Ovary (tissue), 9 donors: ENCODE data around the gene ADCY9. TPM values are rescaled to one million over a fixed set of nuclear protein-coding genes. Genes with fewer than 3 reads are reported as not detected.

Experiments used
- DNase-seq, 5 donors: peaks; one replicate each; pipeline ENCODE4 v3.0.0-alpha.2; 2019 to 2020
- H3K27ac ChIP-seq, 2 donors: fragments of 200-600 bp; one replicate each; pipeline versions ENCODE4 v1.5.1 to v1.8.0; 2019 to 2022
- H3K27me3 ChIP-seq: fragments of 200-600 bp; one replicate; pipeline ENCODE4 v1.8.0; 2022
- H3K36me3 ChIP-seq: fragments of 200-600 bp; sonication (generic); one replicate; pipeline ENCODE4 v1.5.1; 2019
- H3K4me1 ChIP-seq: one replicate; pipeline ENCODE4 v1.8.1; 2013; ENCODE audit warnings: mild to moderate bottlenecking, moderate library complexity; ENCODE audit not compliant: insufficient read depth
- H3K4me3 ChIP-seq: fragments of 200-600 bp; sonication (generic); one replicate; pipeline ENCODE4 v1.5.1; 2017
- H3K9me3 ChIP-seq, 2 donors: fragments of 200-600 bp in 1 of 2; sonication (generic) in 1 of 2; one replicate each; pipeline versions ENCODE4 v1.5.1 to v1.8.1; 2013 to 2019; ENCODE audit warnings: mild to moderate bottlenecking in 1 of 2, moderate library complexity in 1 of 2
- EP300 ChIP-seq: sonication (generic); formaldehyde crosslinking; IDR thresholded peaks from one replicate; pipeline ENCODE4 v1.6.1; 2017; ENCODE audit warnings: antibody characterized with exemption
- POLR2A ChIP-seq: fragments of 450-650 bp; IDR thresholded peaks from one replicate; pipeline ENCODE4 v1.6.1; 2017; ENCODE audit warnings: antibody characterized with exemption, mild to moderate bottlenecking, moderate library complexity
- WGBS, 3 donors: extraction: QIAGEN DNeasy Blood & Tissue Kit in 1 of 3; methylation state at CpG; one replicate each; pipeline versions ENCODE4 v1.1.5 to v1.1.7; 2013 to 2017; 5-methylcytosine and 5-hydroxymethylcytosine counted together
- intact Hi-C, 4 donors: fragments of 100-400 bp; cut with DNase I; formaldehyde crosslinking; loops; one replicate each; pipeline versions ENCODE4 v1.11.0 to v1.15.1; 2022 to 2023
- polyA plus RNA-seq, 2 donors: library from polyadenylated mRNA; stranded (reverse); fragments of 200-250 nt in 1 of 2; fragments of 350-450 nt in 1 of 2; fragmentation: Illumina TruSeq in 1 of 2; extraction: RNeasy Lipid Tissue Mini Kit (QIAGEN cat#74804) in 1 of 2; gene quantifications; one replicate each; pipeline ENCODE4 v1.2.3, GENCODE V29; 2013 to 2014
- total RNA-seq, 7 donors: library from RNA; depleted of rRNA in 2 of 7; stranded (reverse); fragments of >200 nt in 2 of 7; fragmentation: NEBNext Ultra II Directional in 3 of 7; extraction: Animal tissue kit (Norgen Biotek cat#: 25700) in 3 of 7; gene quantifications; one replicate each; pipeline versions ENCODE4 v1.1.0 to v1.2.4, GENCODE V29; 2016 to 2023
- TF ChIP-seq, protein P1 (sequence below), 3 donors: fragments of 450-650 bp in 2 of 3; fragments of 200-600 bp in 1 of 3; IDR thresholded peaks; one replicate each; pipeline versions ENCODE4 v1.5.1 to v1.8.0; 2016 to 2022; ENCODE audit warnings: antibody characterized with exemption in 3 of 3, mild to moderate bottlenecking in 1 of 3
- donor health status: DM: no; HTN: no; CAD: no; lungs with moderate emphysema.
- donor health status: DM: no; HTN: no; CAD: no.
- donor health status: Bipolar disorder and iron deficiency.
- donor health status: DM: yes; HTN: yes; CAD: no.
- donor health status: DM: no; HTN: no; CAD: no.
- donor health status: DM: yes; HTN: yes; CAD: no.

Gene ADCY9
- total and polyA plus RNA-seq, 9 donors: 10.7 to 31.3 (median 23.3) TPM

DNA sequence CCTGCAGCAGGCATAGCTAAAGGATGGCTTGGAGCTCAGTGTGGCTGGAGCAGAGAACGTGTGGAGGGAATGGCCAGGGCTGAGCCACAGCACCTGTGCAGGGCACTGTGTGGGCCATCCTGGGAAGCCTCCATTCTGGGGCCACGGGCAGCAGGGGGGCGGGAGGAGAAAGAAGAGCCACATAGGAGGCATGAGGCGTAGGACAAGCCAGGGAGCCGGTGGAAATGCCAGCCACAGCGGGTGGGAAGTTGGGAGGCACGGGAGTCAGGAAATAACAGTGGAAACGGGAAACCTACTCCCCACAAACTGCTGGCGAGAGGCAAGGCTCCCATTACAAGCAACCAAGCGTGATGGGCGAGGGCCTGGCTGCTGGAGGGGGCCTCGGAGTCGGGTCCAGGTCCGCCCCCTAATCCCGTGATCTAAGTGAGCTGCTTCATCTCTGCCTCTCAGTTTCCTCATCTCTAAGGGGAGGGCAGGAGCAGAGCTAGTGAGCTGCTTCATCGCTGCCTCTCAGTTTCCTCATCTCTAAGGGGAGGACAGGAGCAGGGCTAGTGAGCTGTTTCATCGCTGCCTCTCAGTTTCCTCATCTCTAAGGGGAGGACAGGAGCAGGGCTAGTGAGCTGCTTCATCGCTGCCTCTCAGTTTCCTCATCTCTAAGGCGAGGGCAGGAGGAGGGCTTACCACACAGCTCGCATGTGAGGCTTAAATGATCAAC, 104.9 kb downstream of the ADCY9 start:
- no peaks in the 10 kb centered on the region for H3K9me3 ChIP-seq
- TF ChIP-seq EP300 (no peak), POLR2A (no peak)
- TF ChIP-seq, protein P1, sequence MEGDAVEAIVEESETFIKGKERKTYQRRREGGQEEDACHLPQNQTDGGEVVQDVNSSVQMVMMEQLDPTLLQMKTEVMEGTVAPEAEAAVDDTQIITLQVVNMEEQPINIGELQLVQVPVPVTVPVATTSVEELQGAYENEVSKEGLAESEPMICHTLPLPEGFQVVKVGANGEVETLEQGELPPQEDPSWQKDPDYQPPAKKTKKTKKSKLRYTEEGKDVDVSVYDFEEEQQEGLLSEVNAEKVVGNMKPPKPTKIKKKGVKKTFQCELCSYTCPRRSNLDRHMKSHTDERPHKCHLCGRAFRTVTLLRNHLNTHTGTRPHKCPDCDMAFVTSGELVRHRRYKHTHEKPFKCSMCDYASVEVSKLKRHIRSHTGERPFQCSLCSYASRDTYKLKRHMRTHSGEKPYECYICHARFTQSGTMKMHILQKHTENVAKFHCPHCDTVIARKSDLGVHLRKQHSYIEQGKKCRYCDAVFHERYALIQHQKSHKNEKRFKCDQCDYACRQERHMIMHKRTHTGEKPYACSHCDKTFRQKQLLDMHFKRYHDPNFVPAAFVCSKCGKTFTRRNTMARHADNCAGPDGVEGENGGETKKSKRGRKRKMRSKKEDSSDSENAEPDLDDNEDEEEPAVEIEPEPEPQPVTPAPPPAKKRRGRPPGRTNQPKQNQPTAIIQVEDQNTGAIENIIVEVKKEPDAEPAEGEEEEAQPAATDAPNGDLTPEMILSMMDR (IDR thresholded peaks at IDR 0.05): no peak
- H3K36me3 ChIP-seq: no peaks in the 10 kb centered on the region
- no peak overlapping the region for H3K27ac ChIP-seq
- no peaks in the 10 kb centered on the region for H3K27me3 ChIP-seq
- intact Hi-C loops: loop anchor here in 1 of 4 donors (10.0 kb wide), 1 partner anchor 103 kb away; the partner anchor contains the start of gene ADCY9
- H3K4me1 ChIP-seq: peaks cover 3% of the 10 kb centered on the region
- H3K4me3 ChIP-seq: no peak overlapping the region
- WGBS, 3 donors: 80 to 91% (median 90%) methylated on average over 20 of the region's 20 CpGs
- no peak for DNase-seq

DNA sequence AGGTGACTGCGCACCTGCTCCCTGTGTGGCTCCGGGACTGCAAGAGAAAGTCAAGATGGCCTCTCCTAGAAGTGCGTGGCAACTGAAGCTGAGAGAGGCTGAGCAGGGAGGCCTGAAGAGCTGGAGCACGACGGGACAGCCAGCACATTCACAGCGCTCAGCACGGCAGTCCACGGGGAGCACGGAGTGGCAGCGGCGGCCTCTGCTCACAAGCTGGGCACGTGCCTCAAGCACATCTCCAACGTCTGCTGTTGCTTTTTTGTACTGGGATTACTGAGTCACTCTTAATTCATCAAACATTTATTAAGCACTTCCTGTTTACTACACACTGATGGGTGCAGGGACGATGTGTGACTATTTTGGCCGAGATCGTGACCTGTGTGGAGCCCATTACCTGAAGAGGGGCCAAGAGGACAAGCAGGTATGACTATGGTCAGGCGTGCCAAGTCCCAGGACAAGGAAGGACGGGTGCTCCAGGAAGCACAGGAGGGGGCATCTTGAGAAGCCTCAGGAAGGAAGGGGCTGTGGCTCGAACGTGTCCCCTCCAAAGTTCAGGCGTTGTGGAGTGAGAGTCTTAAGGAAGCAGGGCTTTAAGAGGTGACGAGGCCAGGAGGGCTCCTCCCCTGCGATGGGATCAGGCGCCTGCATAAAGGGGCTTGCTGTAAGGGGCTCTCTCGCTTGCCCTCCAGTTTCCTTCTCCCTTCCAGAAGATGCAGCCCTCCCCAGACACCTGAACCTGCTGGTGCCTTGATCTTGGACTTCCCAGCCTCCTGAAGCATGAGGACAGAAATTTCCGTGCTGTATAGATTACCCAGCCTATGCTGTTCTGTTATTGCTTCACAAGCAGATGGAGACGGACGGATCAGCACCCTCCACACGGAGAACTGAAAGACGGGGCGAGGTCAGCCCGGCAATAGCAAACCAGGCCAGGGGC, 105.8 kb downstream of the ADCY9 start:
- 87 to 88% (median 88%) methylated on average over 31 to 32 of the region's 32 CpGs for WGBS, 3 donors
- Histone ChIP-seq H3K4me1 (peaks cover 3% of the 10 kb centered on the region), H3K9me3 (no peaks in the 10 kb centered on the region), H3K27me3 (no peaks in the 10 kb centered on the region), H3K36me3 (no peaks in the 10 kb centered on the region), H3K4me3 (no peak overlapping the region), H3K27ac (no peak overlapping the region)
- no peak for TF ChIP-seq POLR2A
- TF ChIP-seq, protein P1 (IDR thresholded peaks at IDR 0.05): no peak
- TF ChIP-seq EP300: no peak
- intact Hi-C loops: loop anchor here in 1 of 4 donors (10.0 kb wide), 1 partner anchor 104 kb away; the partner anchor contains the start of gene ADCY9
- DNase-seq: no peak

DNA sequence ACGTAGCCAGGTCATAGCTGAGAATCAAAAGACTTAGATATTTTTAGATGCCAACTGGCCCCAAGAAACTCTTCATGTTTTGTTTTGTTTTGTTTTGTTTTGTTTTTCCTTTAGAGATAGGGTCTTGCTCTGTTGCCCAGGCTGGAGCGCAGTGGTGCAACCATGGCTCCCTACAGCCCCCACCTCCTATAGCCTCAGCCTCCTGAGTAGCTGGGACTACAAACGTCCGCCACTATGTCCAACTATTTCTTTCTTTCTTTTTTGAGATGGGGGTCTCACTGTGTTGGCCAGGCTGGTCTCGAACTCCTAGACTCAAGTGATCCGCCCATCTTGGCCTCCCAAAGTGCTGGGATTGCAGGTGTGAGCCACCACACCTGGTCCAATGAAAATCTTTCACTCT, 107.1 kb downstream of the ADCY9 start:
- TF ChIP-seq, protein P1 (IDR thresholded peaks at IDR 0.05): no peak
- TF ChIP-seq POLR2A (no peak), EP300 (no peak)
- Histone ChIP-seq H3K27ac (no peak overlapping the region), H3K27me3 (no peaks in the 10 kb centered on the region), H3K9me3 (no peaks in the 10 kb centered on the region), H3K4me1 (peaks cover 3% of the 10 kb centered on the region), H3K36me3 (no peaks in the 10 kb centered on the region), H3K4me3 (no peak overlapping the region)
- 92 to 97% (median 94%) methylated on average over 6 of the region's 6 CpGs for whole genome bisulfite sequencing, 3 donors
- no peak for DNase-seq
- intact Hi-C loops: no loop called here

DNA sequence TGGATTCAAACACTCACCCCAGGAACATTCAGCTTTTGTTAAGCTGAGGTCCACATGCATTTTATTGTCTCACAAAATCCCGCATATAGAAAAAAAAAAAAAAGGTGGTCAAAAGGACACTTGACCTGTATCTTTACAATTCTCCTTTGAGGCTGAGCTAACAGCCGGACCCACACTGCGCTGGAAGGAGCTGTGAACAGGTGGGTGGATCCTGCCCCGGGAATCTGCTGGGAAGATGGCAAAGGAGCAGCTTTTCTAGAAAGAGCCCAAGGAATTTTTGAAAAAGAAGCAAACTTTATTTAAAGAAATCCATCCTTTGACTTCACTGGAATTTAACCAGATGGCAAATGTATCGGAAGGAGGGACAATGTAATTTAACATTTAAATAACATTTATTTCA, 108.1 kb downstream of the ADCY9 start:
- WGBS, 3 donors: 72 to 85% (median 84%) methylated on average over 5 of the region's 5 CpGs
- Histone ChIP-seq H3K4me1 (peaks cover 3% of the 10 kb centered on the region), H3K36me3 (no peaks in the 10 kb centered on the region), H3K4me3 (no peak overlapping the region), H3K27ac (no peak overlapping the region), H3K9me3 (no peaks in the 10 kb centered on the region), H3K27me3 (no peaks in the 10 kb centered on the region)
- intact Hi-C loops: no loop called here
- TF ChIP-seq EP300 (no peak), POLR2A (no peak)
- TF ChIP-seq, protein P1 (IDR thresholded peaks at IDR 0.05): no peak
- no peak for DNase-seq
